Measurements from ENCODE around the gene MCU. TPM values are rescaled to one million over a fixed set of nuclear protein-coding genes. Genes with fewer than 3 reads are reported as not detected.
"Not testable (repeated sequence)": the region's sequence is repeated elsewhere in the genome, so short reads cannot be mapped to it uniquely, and the experiment has no call there.

MCU gene
- total RNA-seq, 1 experiment from 2014 or later: 70.2 TPM

GRCh38 chr10:72913287-72913686 is 221.3 kb downstream of the MCU start:
- no peaks in the 10 kb centered on the region for H3K36me3 Mint-ChIP-seq (ENCODE audit: insufficient read depth, unreplicated experiment)
- no peak for TF ChIP-seq CTCF (IDR thresholded peaks at IDR 0.05; ENCODE audit: unreplicated experiment)
- no peak overlapping the region for H3K4me3 Mint-ChIP-seq (ENCODE audit: low read depth, unreplicated experiment)
- H3K27ac Mint-ChIP-seq (ENCODE audit: unreplicated experiment): no peak overlapping the region
- intact Hi-C loops (cut with micrococcal nuclease; ENCODE audit: unreplicated experiment): no loop called here
- no TSS peak for BruUV-seq (replicated peaks)
- no peak for DNase-seq
- no peaks in the 10 kb centered on the region for H3K4me1 Mint-ChIP-seq (ENCODE audit: low read depth, unreplicated experiment)
- peaks cover 2% of the 10 kb centered on the region for H3K9me3 Mint-ChIP-seq (ENCODE audit: low read depth, unreplicated experiment)
- CTCF ChIA-PET: no interaction called here
- H3K27me3 Mint-ChIP-seq (ENCODE audit: unreplicated experiment): no peaks in the 10 kb centered on the region

- BruUV-seq (replicated peaks); H3K4me1 Mint-ChIP-seq (ENCODE audit: low read depth, unreplicated experiment); DNase-seq; CTCF ChIA-PET; H3K27me3 Mint-ChIP-seq (ENCODE audit: unreplicated experiment); H3K4me3 Mint-ChIP-seq (ENCODE audit: low read depth, unreplicated experiment); H3K36me3 Mint-ChIP-seq (ENCODE audit: insufficient read depth, unreplicated experiment); H3K27ac Mint-ChIP-seq (ENCODE audit: unreplicated experiment); intact Hi-C loops (cut with micrococcal nuclease; ENCODE audit: unreplicated experiment); H3K9me3 Mint-ChIP-seq (ENCODE audit: low read depth, unreplicated experiment): not testable (repeated sequence)
Observed at GRCh38 chr10:72917201-72917600, 225.3 kb downstream of the MCU start.

GRCh38 chr10:72917803-72918332 is 225.9 kb downstream of the MCU start:
- H3K9me3 Mint-ChIP-seq (ENCODE audit: low read depth, unreplicated experiment); BruUV-seq (replicated peaks); intact Hi-C loops (cut with micrococcal nuclease; ENCODE audit: unreplicated experiment); H3K4me1 Mint-ChIP-seq (ENCODE audit: low read depth, unreplicated experiment); DNase-seq; H3K27ac Mint-ChIP-seq (ENCODE audit: unreplicated experiment); H3K4me3 Mint-ChIP-seq (ENCODE audit: low read depth, unreplicated experiment); H3K36me3 Mint-ChIP-seq (ENCODE audit: insufficient read depth, unreplicated experiment); H3K27me3 Mint-ChIP-seq (ENCODE audit: unreplicated experiment); CTCF ChIA-PET: not testable (repeated sequence)

- H3K27me3 Mint-ChIP-seq (ENCODE audit: unreplicated experiment): no peaks in the 10 kb centered on the region
- intact Hi-C loops (cut with micrococcal nuclease; ENCODE audit: unreplicated experiment): no loop called here
- peaks cover 6% of the 10 kb centered on the region for H3K9me3 Mint-ChIP-seq (ENCODE audit: low read depth, unreplicated experiment)
- CTCF ChIA-PET: no interaction called here
- no peak for TF ChIP-seq CTCF (IDR thresholded peaks at IDR 0.05; ENCODE audit: unreplicated experiment)
- BruUV-seq (replicated peaks): no TSS peak
- H3K36me3 Mint-ChIP-seq (ENCODE audit: insufficient read depth, unreplicated experiment): no peaks in the 10 kb centered on the region
- H3K4me3 Mint-ChIP-seq (ENCODE audit: low read depth, unreplicated experiment): no peak overlapping the region
- H3K27ac Mint-ChIP-seq (ENCODE audit: unreplicated experiment): no peak overlapping the region
- no peaks in the 10 kb centered on the region for H3K4me1 Mint-ChIP-seq (ENCODE audit: low read depth, unreplicated experiment)
- no peak for DNase-seq
Observed at GRCh38 chr10:72918352-72918751, 226.4 kb downstream of the MCU start.

- DNase-seq; H3K4me3 Mint-ChIP-seq (ENCODE audit: low read depth, unreplicated experiment); H3K9me3 Mint-ChIP-seq (ENCODE audit: low read depth, unreplicated experiment); H3K27ac Mint-ChIP-seq (ENCODE audit: unreplicated experiment); BruUV-seq (replicated peaks); H3K4me1 Mint-ChIP-seq (ENCODE audit: low read depth, unreplicated experiment); H3K27me3 Mint-ChIP-seq (ENCODE audit: unreplicated experiment); intact Hi-C loops (cut with micrococcal nuclease; ENCODE audit: unreplicated experiment); H3K36me3 Mint-ChIP-seq (ENCODE audit: insufficient read depth, unreplicated experiment): not testable (repeated sequence)
- CTCF ChIA-PET: interaction anchor here (0.6 to 0.7 kb wide), 2 partner anchors 20 to 126 kb away, joined by 3 to 5 read pairs; no protein-coding TSS in a partner anchor
Observed at GRCh38 chr10:72921147-72921683, 229.3 kb downstream of the MCU start.

GRCh38 chr10:72924351-72924750 is 232.4 kb downstream of the MCU start:
- H3K4me3 Mint-ChIP-seq (ENCODE audit: low read depth, unreplicated experiment): no peak overlapping the region
- H3K36me3 Mint-ChIP-seq (ENCODE audit: insufficient read depth, unreplicated experiment): no peaks in the 10 kb centered on the region
- DNase-seq: no peak
- TF ChIP-seq CTCF (IDR thresholded peaks at IDR 0.05; ENCODE audit: unreplicated experiment): no peak
- H3K9me3 Mint-ChIP-seq (ENCODE audit: low read depth, unreplicated experiment): peaks cover 6% of the 10 kb centered on the region
- no peaks in the 10 kb centered on the region for H3K4me1 Mint-ChIP-seq (ENCODE audit: low read depth, unreplicated experiment)
- no peak overlapping the region for H3K27ac Mint-ChIP-seq (ENCODE audit: unreplicated experiment)
- CTCF ChIA-PET: no interaction called here
- intact Hi-C loops (cut with micrococcal nuclease; ENCODE audit: unreplicated experiment): no loop called here
- no TSS peak for BruUV-seq (replicated peaks)
- H3K27me3 Mint-ChIP-seq (ENCODE audit: unreplicated experiment): no peaks in the 10 kb centered on the region

All from Calu3 (cell line).